H1 (cell line): ENCODE results near the gene ICE1. TPM values are rescaled to one million over a fixed set of nuclear protein-coding genes. Genes with fewer than 3 reads are reported as not detected.

Experiments
- CTCF ChIA-PET: fragments of 300-600 bp; sonication (Branson Sonifier 250); formaldehyde crosslinking; loops from one replicate; lab custom pipeline; 2021; ENCODE audit not compliant: partially characterized antibody; lab: Charles Lee
- POLR2A ChIA-PET: fragments of 300-600 bp; sonication (Branson Sonifier 250); formaldehyde crosslinking; loops from one replicate; lab custom pipeline; 2021; ENCODE audit warnings: inconsistent platforms; ENCODE audit not compliant: partially characterized antibody; lab: Charles Lee
- DNase-seq, 2 experiments: peaks; one replicate each; pipeline versions ENCODE4 v3.0.0 to v3.0.0-alpha.2; 2010 to 2022; ENCODE audit warnings: low spot score in 2 of 2, low read depth in 1 of 2, mixed read lengths in 1 of 2
- FAIRE-seq: peaks from 2 replicates; lab custom pipeline; 2011; peaks lifted over from hg19 to GRCh38; lab: Jason Lieb, UNC
- H2AFZ ChIP-seq: 2 replicates; pipeline ENCODE4 v1.8.1; 2012; ENCODE audit warnings: low read length, inconsistent platforms
- H2AK5ac ChIP-seq: 2 replicates; pipeline ENCODE4 v1.6.1; 2013; ENCODE audit warnings: low read depth, low read length
- H2BK120ac ChIP-seq: replicated peaks from 2 replicates; pipeline ENCODE3; 2013; ENCODE audit warnings: low read depth, low read length, inconsistent platforms
- H2BK12ac ChIP-seq: 2 replicates; pipeline ENCODE4 v1.6.1; 2013; ENCODE audit warnings: low read depth, low read length
- H2BK15ac ChIP-seq: 2 replicates; pipeline ENCODE4 v1.6.1; 2013; ENCODE audit warnings: low read length
- H2BK20ac ChIP-seq: 2 replicates; pipeline ENCODE4 v1.6.1; 2013; ENCODE audit warnings: low read length
- H2BK5ac ChIP-seq: 2 replicates; pipeline ENCODE4 v1.6.1; 2013; ENCODE audit warnings: low read depth, low read length
- H3K14ac ChIP-seq: 2 replicates; pipeline ENCODE4 v1.6.1; 2013; ENCODE audit warnings: inconsistent platforms; ENCODE audit not compliant: insufficient read length
- H3K18ac ChIP-seq: 2 replicates; pipeline ENCODE4 v1.6.1; 2013; ENCODE audit warnings: low read length; ENCODE audit errors: extremely low read depth
- H3K23ac ChIP-seq: 2 replicates; pipeline ENCODE4 v1.6.1; 2013; ENCODE audit warnings: inconsistent platforms; ENCODE audit not compliant: insufficient read length
- H3K23me2 ChIP-seq: 2 replicates; pipeline ENCODE4 v1.6.1; 2013; ENCODE audit warnings: low read depth, low read length
- H3K27ac ChIP-seq: 2 replicates; pipeline ENCODE4 v1.6.1; 2011; ENCODE audit warnings: low read depth, low read length, inconsistent platforms
- H3K27me3 ChIP-seq, 4 experiments: replicated peaks in 1 of 4; 1 replicate in 1 of 4; 2 replicates in 3 of 4; pipeline versions ENCODE4 v1.6.1 to v1.8.1; 2011 to 2013; ENCODE audit warnings: low read length in 3 of 4, mild to moderate bottlenecking in 3 of 4, inconsistent platforms in 2 of 4, mixed read lengths in 2 of 4, moderate library complexity in 1 of 4; ENCODE audit not compliant: control insufficient read depth in 3 of 4, insufficient read depth in 3 of 4; ENCODE audit errors: extremely low read depth in 1 of 4
- H3K36me3 ChIP-seq, 4 experiments: 2 replicates each; pipeline versions ENCODE4 v1.6.1 to v1.8.1; 2011 to 2013; ENCODE audit warnings: mild to moderate bottlenecking in 4 of 4, low read length in 3 of 4, moderate library complexity in 2 of 4, control low read depth in 1 of 4, inconsistent platforms in 1 of 4; ENCODE audit not compliant: insufficient read depth in 4 of 4, control insufficient read depth in 2 of 4
- H3K4ac ChIP-seq: replicated peaks from 2 replicates; pipeline ENCODE3; 2013; ENCODE audit warnings: low read length, low read depth, mixed read lengths, inconsistent platforms; ENCODE audit not compliant: insufficient read length
- H3K4me1 ChIP-seq, 4 experiments: replicated peaks in 1 of 4; 1 replicate in 1 of 4; 2 replicates in 3 of 4; pipeline versions ENCODE4 v1.6.1 to v1.8.1; 2011 to 2013; ENCODE audit warnings: low read length in 3 of 4, inconsistent platforms in 2 of 4, mixed read lengths in 1 of 4; ENCODE audit not compliant: insufficient read depth in 4 of 4, control insufficient read depth in 3 of 4
- H3K4me2 ChIP-seq, 2 experiments: 2 replicates each; pipeline versions ENCODE4 v1.6.1 to v1.8.1; 2011 to 2013; ENCODE audit warnings: low read depth in 2 of 2, low read length in 2 of 2, control low read depth in 1 of 2, inconsistent platforms in 1 of 2, mild to moderate bottlenecking in 1 of 2; ENCODE audit not compliant: insufficient read depth in 1 of 2
- H3K4me3 ChIP-seq, 4 experiments: fragments of 200-600, 300-600 bp in 1 of 4; sonication (generic), shearing (Covaris generic), sonication (Bioruptor Twin) in 1 of 4; 2 replicates each; pipeline versions ENCODE4 v1.5.1 to v1.8.1; 2011 to 2016; ENCODE audit warnings: low read length in 4 of 4, low read depth in 3 of 4, control low read depth in 2 of 4, inconsistent platforms in 2 of 4, mild to moderate bottlenecking in 2 of 4, mixed read lengths in 1 of 4, moderate library complexity in 1 of 4; ENCODE audit not compliant: insufficient read depth in 2 of 4; ENCODE audit errors: extremely low read depth in 1 of 4
- H3K56ac ChIP-seq: replicated peaks from 2 replicates; pipeline ENCODE3; 2013; ENCODE audit warnings: low read depth, mild to moderate bottlenecking, mixed read lengths, low read length, inconsistent platforms; ENCODE audit not compliant: insufficient read length
- H3K79me1 ChIP-seq: 2 replicates; pipeline ENCODE4 v1.6.1; 2013; ENCODE audit warnings: low read depth, low read length, control low read depth
- H3K79me2 ChIP-seq, 2 experiments: 2 replicates each; pipeline versions ENCODE4 v1.6.1 to v1.8.1; 2012 to 2013; ENCODE audit warnings: low read length in 2 of 2, mild to moderate bottlenecking in 2 of 2, inconsistent platforms in 1 of 2; ENCODE audit not compliant: insufficient read depth in 2 of 2, control insufficient read depth in 1 of 2
- H3K9ac ChIP-seq, 4 experiments: replicated peaks in 1 of 4; 1 replicate in 1 of 4; 2 replicates in 3 of 4; pipeline versions ENCODE4 v1.6.1 to v1.8.1; 2011 to 2013; ENCODE audit warnings: low read depth in 3 of 4, low read length in 3 of 4, control low read depth in 2 of 4, mild to moderate bottlenecking in 2 of 4, moderate library complexity in 2 of 4, inconsistent platforms in 1 of 4; ENCODE audit errors: extremely low read depth in 1 of 4
- H3K9me3 ChIP-seq, 2 experiments: 2 replicates each; pipeline versions ENCODE4 v1.6.1 to v1.8.1; 2012 to 2013; ENCODE audit warnings: mild to moderate bottlenecking in 2 of 2, moderate library complexity in 2 of 2, control low read depth in 1 of 2, inconsistent platforms in 1 of 2, low read depth in 1 of 2, low read length in 1 of 2, mixed read lengths in 1 of 2; ENCODE audit not compliant: insufficient read depth in 2 of 2
- H4K20me1 ChIP-seq, 2 experiments: replicated peaks in 1 of 2; 2 replicates each; pipeline versions ENCODE3 to v1.8.1; 2011 to 2013; ENCODE audit warnings: inconsistent platforms in 2 of 2, low read length in 2 of 2, mild to moderate bottlenecking in 1 of 2; ENCODE audit not compliant: insufficient read depth in 2 of 2, control insufficient read depth in 1 of 2
- H4K5ac ChIP-seq: 2 replicates; pipeline ENCODE4 v1.6.1; 2013; ENCODE audit warnings: low read length, low read depth, mixed read lengths, inconsistent platforms; ENCODE audit not compliant: insufficient read length
- H4K8ac ChIP-seq: 2 replicates; pipeline ENCODE4 v1.8.0; 2013; ENCODE audit warnings: mild to moderate bottlenecking, moderate library complexity, low read length, inconsistent platforms; ENCODE audit not compliant: insufficient read depth; ENCODE audit errors: extremely low read depth
- H4K91ac ChIP-seq: replicated peaks from 2 replicates; pipeline ENCODE3; 2013; ENCODE audit warnings: low read length, mixed read lengths, inconsistent platforms; ENCODE audit not compliant: insufficient read length
- ATF2 ChIP-seq: IDR thresholded peaks from 2 replicates; pipeline ENCODE4 v1.6.1; 2012; ENCODE audit warnings: low read length, inconsistent platforms
- CBX8 ChIP-seq: fragments of 300-800, 300-1000 bp; sonication (generic); IDR thresholded peaks from 2 replicates; pipeline ENCODE4 v1.7.1; 2016; ENCODE audit warnings: low read depth, low read length, borderline replicate concordance
- CHD1 ChIP-seq: IDR thresholded peaks from 2 replicates; pipeline ENCODE4 v1.6.1; 2012; ENCODE audit warnings: low read depth, low read length, improper control_type of control experiment
- CHD2 ChIP-seq: IDR thresholded peaks from 2 replicates; pipeline ENCODE4 v1.6.1; 2012; ENCODE audit warnings: low read length, improper control_type of control experiment
- FOSL1 ChIP-seq: IDR thresholded peaks from 2 replicates; pipeline ENCODE4 v1.6.1; 2011; ENCODE audit warnings: mild to moderate bottlenecking, low read depth, low read length, moderate library complexity; ENCODE audit not compliant: insufficient read depth
- PHF8 ChIP-seq: fragments of 200-600 bp; sonication (generic); conservative IDR thresholded peaks from 2 replicates; pipeline ENCODE4 v1.7.1; 2012; ENCODE audit warnings: low read depth, mild to moderate bottlenecking, inconsistent platforms, low read length, moderate library complexity
- RXRA ChIP-seq: IDR thresholded peaks from 2 replicates; pipeline ENCODE4 v1.6.1; 2011; ENCODE audit warnings: low read depth, mild to moderate bottlenecking, low read length, moderate library complexity; ENCODE audit not compliant: insufficient read depth
- SIX5 ChIP-seq: IDR thresholded peaks from 2 replicates; pipeline ENCODE4 v1.6.1; 2011; ENCODE audit warnings: mild to moderate bottlenecking, low read depth, low read length
- SUZ12 ChIP-seq: fragments of 200-600 bp; sonication (generic); IDR thresholded peaks from 2 replicates; pipeline ENCODE4 v1.6.1; 2012; ENCODE audit warnings: mild to moderate bottlenecking, inconsistent platforms, low read length, moderate library complexity, mixed read lengths
- TAF1 ChIP-seq: IDR thresholded peaks from 2 replicates; pipeline ENCODE4 v1.6.1; 2011; ENCODE audit warnings: mild to moderate bottlenecking, low read depth, low read length
- USF2 ChIP-seq: IDR thresholded peaks from 2 replicates; pipeline ENCODE4 v1.6.1; 2011; ENCODE audit warnings: low read length, improper control_type of control experiment
- YY1 ChIP-seq: IDR thresholded peaks from 2 replicates; pipeline ENCODE4 v1.6.1; 2011; ENCODE audit warnings: low read depth, mild to moderate bottlenecking, low read length
- WGBS, 2 experiments: shearing (Covaris generic) in 1 of 2; methylation state at CpG; one replicate each; pipeline versions ENCODE4 v1.1.6 to v1.1.7; 2013 to 2015; ENCODE audit warnings: low lambda C conversion rate in 2 of 2, mixed read lengths in 2 of 2, inconsistent platforms in 1 of 2, low coverage in 1 of 2, missing lambda C conversion rate in 1 of 2; ENCODE audit not compliant: insufficient replicate concordance in 2 of 2, insufficient coverage in 1 of 2, insufficient read length in 1 of 2; ENCODE audit errors: extremely low coverage in 1 of 2, missing lambda C conversion rate in 1 of 2; 5-methylcytosine and 5-hydroxymethylcytosine counted together
- polyA plus RNA-seq, 7 experiments: library from polyadenylated mRNA; depleted of rRNA in 3 of 7; stranded (reverse) in 5 of 7; unstranded in 2 of 7; fragments of >200 nt in 5 of 7; fragments of 200-250 nt in 2 of 7; gene quantifications; 1 replicate in 5 of 7; 2 replicates in 1 of 7; 4 replicates in 1 of 7; pipeline versions ENCODE4 v1.2.1 to v1.2.3, GENCODE V29; 2011 to 2013; ENCODE audit warnings: missing spikeins in 2 of 7, mixed read lengths in 2 of 7
- total RNA-seq: library from RNA; stranded (reverse); fragmentation: NEBNext Ultra II Directional; extraction: Animal tissue kit (Norgen Biotek cat#: 25700); gene quantifications from 2 replicates; pipeline ENCODE4 v1.2.1, GENCODE V29; 2021

Gene ICE1
- total and polyA plus RNA-seq, 2 of the 8 experiments (the other 6 are each of a cell fraction or from before 2014, with no cell fraction given), result 11.8 to 53.9 TPM

- no peak overlapping the region for H3K18ac ChIP-seq
- no peak overlapping the region for H3K4ac ChIP-seq
- peaks cover 5 to 6% of the 10 kb centered on the region in 2 experiments; a peak in 1 of 4 replicates for H3K9me3 ChIP-seq
- no peak overlapping the region for H3K4me3 ChIP-seq
- no peaks in the 10 kb centered on the region for H3K36me3 ChIP-seq
- H4K8ac ChIP-seq, result no peak overlapping the region
- no peak overlapping the region for H2BK20ac ChIP-seq
- no peaks in the 10 kb centered on the region for H3K23me2 ChIP-seq
- DNase-seq, result no peak
- no peak overlapping the region for H4K91ac ChIP-seq
- no peaks in the 10 kb centered on the region for H3K79me2 ChIP-seq
- H3K23ac ChIP-seq, result no peak overlapping the region
- H3K56ac ChIP-seq, result no peak overlapping the region
- no peak overlapping the region for H2BK120ac ChIP-seq
- H2BK5ac ChIP-seq, result no peak overlapping the region
- FAIRE-seq, result no peak
- WGBS, 2 experiments, result 90% methylated on average over 8 of the region's 8 CpGs; no CpG with 5 or more reads in 1 of the 2 experiments
- no peaks in the 10 kb centered on the region for H4K20me1 ChIP-seq
- H3K27ac ChIP-seq, result no peak overlapping the region
- no peaks in the 10 kb centered on the region for H3K27me3 ChIP-seq
- no peak overlapping the region for H2BK12ac ChIP-seq
- H3K9ac ChIP-seq, result no peak overlapping the region
- no peak overlapping the region for H2BK15ac ChIP-seq
- no peak overlapping the region for H4K5ac ChIP-seq
- H2AK5ac ChIP-seq, result no peak overlapping the region
- no peak overlapping the region for H2AFZ ChIP-seq
- H3K79me1 ChIP-seq, result no peaks in the 10 kb centered on the region
- ChIA-PET POLR2A (no interaction called here), CTCF (interaction anchor here (0.8 to 3.9 kb wide), 4 partner anchors 18 to 522 kb away, joined by 3 to 18 read pairs (median 5); partner anchors contain the start of gene ADAMTS16)
- H3K4me2 ChIP-seq, result no peak overlapping the region
- H3K4me1 ChIP-seq, result no peaks in the 10 kb centered on the region
- H3K14ac ChIP-seq, result no peak overlapping the region
- no peak for TF ChIP-seq ATF2
- no peak for TF ChIP-seq SIX5
- no peak for TF ChIP-seq SUZ12
- no peak for TF ChIP-seq YY1
- no peak for TF ChIP-seq CBX8
- no peak for TF ChIP-seq CHD1
- no peak for TF ChIP-seq USF2
- no peak for TF ChIP-seq FOSL1
- TF ChIP-seq RXRA, result no peak
- TF ChIP-seq CHD2, result no peak
- TF ChIP-seq TAF1, result no peak
- no peak for TF ChIP-seq PHF8
Observed at GRCh38 chr5:5401095-5401494, 21.4 kb upstream of the ICE1 start.
